Subcutaneous adipose tissue (tissue), 4 donors: ENCODE measurements around the gene TIMP1. TPM values are rescaled to one million over a fixed set of nuclear protein-coding genes. Genes with fewer than 3 reads are reported as not detected.

Source experiments
- CTCF ChIP-seq: fragments of 450-650 bp; IDR thresholded peaks from one replicate; pipeline ENCODE4 v1.5.1; 2016; ENCODE audit warnings: low read depth, mild to moderate bottlenecking, control low read depth, antibody characterized with exemption, moderate library complexity
- small RNA-seq: library from RNA; depleted of rRNA; stranded (forward); fragments of <200 nt; gene quantifications from one replicate; pipeline ENCODE3, GENCODE V24; 2016
- total RNA-seq, 4 donors: library from RNA; depleted of rRNA; stranded (reverse); fragments of >200 nt; gene quantifications; one replicate each; pipeline ENCODE4 v1.1.0, GENCODE V29; 2016

TIMP1 gene
- total RNA-seq, 4 donors from 2014 or later: 31.5 to 245 (median 102) TPM

- TF ChIP-seq CTCF: no peak
Measured at GRCh38 chrX:47629419-47630200, 47.4 kb downstream of the TIMP1 start, which contains the start of gene CFP. TSS of gene CFP (minus strand) at chrX:47629930. CDS start at chrX:47629844, 86 bp downstream.

- no peak for TF ChIP-seq CTCF
Measured at GRCh38 chrX:47631676-47632075, 49.4 kb downstream of the TIMP1 start.

DNA sequence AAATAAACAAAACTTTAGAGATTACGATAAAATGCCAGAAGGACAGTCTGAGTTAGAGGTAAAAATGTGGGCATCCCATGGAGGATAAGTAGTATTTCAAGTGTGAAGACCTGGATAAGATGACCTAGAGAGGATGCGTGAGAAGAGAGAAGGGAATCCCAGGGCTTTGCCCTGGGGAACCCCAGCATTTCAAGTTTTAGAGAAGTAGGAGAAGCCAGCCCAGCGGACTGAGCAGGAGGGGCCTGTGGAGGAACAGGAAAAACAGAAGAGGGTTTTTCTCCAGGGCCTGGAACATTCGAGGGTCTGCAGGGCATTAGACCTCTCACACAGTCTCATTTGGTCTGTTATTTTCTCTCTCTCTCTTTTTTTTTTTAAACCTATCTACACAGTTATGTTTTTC is 50.4 kb downstream of the TIMP1 start:
- no peak for TF ChIP-seq CTCF

DNA sequence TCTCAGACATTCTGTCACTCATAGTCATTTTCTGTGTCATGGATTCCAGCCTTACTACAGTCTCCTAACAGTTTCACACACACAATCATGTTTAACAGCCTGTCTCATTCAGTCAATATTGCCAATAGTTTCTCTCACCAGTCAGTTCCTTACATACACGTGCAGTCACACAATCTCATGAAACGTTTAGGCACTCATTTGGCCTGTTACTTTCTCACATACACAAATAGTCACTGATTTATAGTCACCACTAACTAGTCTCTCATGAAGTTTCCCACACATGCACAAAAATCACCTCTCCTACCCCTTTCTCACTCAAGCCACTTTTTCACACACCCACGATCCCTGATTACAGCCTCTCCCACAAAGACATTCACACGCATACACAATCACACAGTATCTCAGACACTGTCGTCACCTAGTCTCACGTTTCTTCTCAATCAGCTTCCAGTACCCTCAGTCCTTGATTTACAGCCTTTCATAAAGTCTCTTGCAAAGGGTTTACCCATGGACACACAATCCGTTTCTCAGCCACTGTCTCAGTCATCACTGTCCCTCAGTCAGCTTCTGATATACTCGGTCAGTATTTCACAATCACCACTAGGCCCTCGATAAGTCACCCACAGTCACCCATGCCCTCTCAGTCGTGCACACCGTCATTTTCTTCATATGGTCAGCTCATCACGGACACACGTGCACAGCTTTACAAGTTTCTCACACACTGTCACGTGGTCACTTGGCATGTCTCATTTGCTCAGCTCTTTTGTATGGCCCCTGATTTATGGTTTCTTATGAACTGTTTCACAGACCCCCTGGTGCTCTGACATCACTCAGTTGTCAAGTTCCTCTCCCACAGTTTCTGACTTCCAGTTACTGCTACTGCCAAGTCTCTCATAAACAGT is 51.7 kb downstream of the TIMP1 start:
- TF ChIP-seq CTCF: no peak

GRCh38 chrX:47634871-47635575 is 52.8 kb downstream of the TIMP1 start:
- no peak for TF ChIP-seq CTCF

Small RNA genes lying within 50 kb of the gene (small RNA-seq; reads per million reads assigned to genes)
- not detected for gene MIR4769

Other genes starting within 250 kb of the TIMP1 start
- gene ZNF157, start 211.9 kb upstream of the TIMP1 start, total RNA-seq: not detected
- 10 to 100 TPM in 2 of 4 donors, 1 to 10 TPM in 2; 6.6 to 13.0 (median 9.4) TPM for gene ZNF41, start 99.2 kb upstream of the TIMP1 start, total RNA-seq
- gene ARAF, start 21.2 kb upstream of the TIMP1 start, total RNA-seq: 10 to 100 TPM; 22.5 to 40.3 (median 31.2) TPM
- under 1 TPM in 2 of 4 donors, not detected in 2; 0.19 to 0.33 TPM for gene SYN1, start 37.4 kb downstream of the TIMP1 start, total RNA-seq
- gene CFP, start 47.5 kb downstream of the TIMP1 start, total RNA-seq: 10 to 100 TPM; 14.2 to 25.8 (median 22.0) TPM
- 10 to 100 TPM; 12.3 to 22.0 (median 16.0) TPM for gene ELK1, start 68.1 kb downstream of the TIMP1 start, total RNA-seq
- 100 to 1,000 TPM; 104 to 147 (median 136) TPM for gene UXT, start 76.7 kb downstream of the TIMP1 start, total RNA-seq